Amniotic epithelial cell (primary cell): ENCODE data around the gene GNAI2.
"Not testable (repeated sequence)": the region's sequence is repeated elsewhere in the genome, so short reads cannot be mapped to it uniquely, and the experiment has no call there.

ENCODE experiments used
- DNase-seq: peaks from one replicate; pipeline ENCODE4 v3.0.0-alpha.2; 2010; ENCODE audit warnings: low read depth

The GNAI2 gene

GRCh38 chr3:50204804-50205412 is 31.1 kb upstream of the GNAI2 start, which contains the start of gene SLC38A3:
TSS of gene SLC38A3 (plus strand) at chr3:50205271. CDS start at chr3:50214200, 8,929 bp downstream.
- DNase-seq, result no peak

- DNase-seq, result no peak
Observed at GRCh38 chr3:50205413-50206276, 30.4 kb upstream of the GNAI2 start.

- DNase-seq, result no peak
Observed at GRCh38 chr3:50207359-50208042, 28.5 kb upstream of the GNAI2 start.

- DNase-seq, result no peak
Observed at GRCh38 chr3:50208677-50209344, 27.2 kb upstream of the GNAI2 start.

GRCh38 chr3:50210176-50210509 is 25.9 kb upstream of the GNAI2 start:
- DNase-seq, result no peak

- DNase-seq, result no peak
Observed at GRCh38 chr3:50210510-50211367, 25.3 kb upstream of the GNAI2 start.

GRCh38 chr3:50211368-50211717 is 24.7 kb upstream of the GNAI2 start:
- not testable (repeated sequence) for DNase-seq

GRCh38 chr3:50211930-50212329 is 24.1 kb upstream of the GNAI2 start:
- peak; percentile 91 for DNase-seq

GRCh38 chr3:50212502-50212901 is 23.5 kb upstream of the GNAI2 start:
- no peak for DNase-seq

- no peak for DNase-seq
Observed at GRCh38 chr3:50212971-50213370, 23.0 kb upstream of the GNAI2 start.

- DNase-seq, result no peak
Observed at GRCh38 chr3:50213373-50213772, 22.6 kb upstream of the GNAI2 start.

- no peak for DNase-seq
Observed at GRCh38 chr3:50214824-50215223, 21.2 kb upstream of the GNAI2 start.

- DNase-seq, result no peak
Observed at GRCh38 chr3:50215529-50215928, 20.5 kb upstream of the GNAI2 start.

GRCh38 chr3:50217681-50218080 is 18.3 kb upstream of the GNAI2 start:
- no peak for DNase-seq

GRCh38 chr3:50218448-50218847 is 17.6 kb upstream of the GNAI2 start:
- no peak for DNase-seq

- DNase-seq, result no peak
Observed at GRCh38 chr3:50219285-50219684, 16.7 kb upstream of the GNAI2 start.

- no peak for DNase-seq
Observed at GRCh38 chr3:50220109-50220508, 15.9 kb upstream of the GNAI2 start.

- DNase-seq, result no peak
Observed at GRCh38 chr3:50221051-50221410, 15.0 kb upstream of the GNAI2 start.

GRCh38 chr3:50221411-50222168 is 14.4 kb upstream of the GNAI2 start:
- DNase-seq, result no peak

- DNase-seq, result no peak
Observed at GRCh38 chr3:50222169-50222528, 13.9 kb upstream of the GNAI2 start.

GRCh38 chr3:50224639-50225038 is 11.4 kb upstream of the GNAI2 start:
- no peak for DNase-seq
